MCF 10A (cell line): ENCODE measurements around the gene TMPRSS11A. TPM values are rescaled to one million over a fixed set of nuclear protein-coding genes. Genes with fewer than 3 reads are reported as not detected.

Source experiments
- BruUV-seq: library from RNA; stranded (reverse); fragments of 400-500 nt; replicated peaks from 2 replicates; lab custom pipeline; 2021; lab: Mats Ljungman, UMichigan
- CTCF ChIA-PET: fragments of 300-600 bp; sonication (Branson Sonifier 250); formaldehyde crosslinking; extraction: SDS; loops from one replicate; lab custom pipeline; 2021; ENCODE audit warnings: antibody characterized with exemption, inconsistent platforms; lab: Yijun Ruan, JAX
- POLR2A ChIA-PET: fragments of 300-600, 350-650 bp; sonication (Branson Sonifier 250); formaldehyde crosslinking; extraction: SDS; loops from one replicate; lab custom pipeline; 2020; ENCODE audit warnings: antibody characterized with exemption, inconsistent platforms; lab: Yijun Ruan, JAX
- DNase-seq: peaks from one replicate; pipeline ENCODE4 v3.0.0-alpha.2; 2018; ENCODE audit not compliant: unreplicated experiment
- H3K27ac Mint-ChIP-seq: one replicate; pipeline ENCODE4 v1.8.0; 2022; ENCODE audit warnings: mild to moderate bottlenecking, low read depth, mixed read lengths; ENCODE audit not compliant: unreplicated experiment
- H3K27me3 Mint-ChIP-seq: one replicate; pipeline ENCODE4 v1.8.0; 2022; ENCODE audit warnings: mixed read lengths; ENCODE audit not compliant: insufficient read depth, unreplicated experiment
- H3K36me3 Mint-ChIP-seq: one replicate; pipeline ENCODE4 v1.8.0; 2022; ENCODE audit warnings: mild to moderate bottlenecking, moderate library complexity, mixed read lengths; ENCODE audit not compliant: insufficient read depth, unreplicated experiment
- H3K4me1 Mint-ChIP-seq: one replicate; pipeline ENCODE4 v1.8.0; 2022; ENCODE audit warnings: mixed read lengths; ENCODE audit not compliant: insufficient read depth, unreplicated experiment
- H3K4me3 Mint-ChIP-seq: one replicate; pipeline ENCODE4 v1.8.0; 2022; ENCODE audit warnings: mild to moderate bottlenecking, moderate library complexity, mixed read lengths; ENCODE audit not compliant: unreplicated experiment
- H3K9me3 Mint-ChIP-seq: one replicate; pipeline ENCODE4 v1.8.0; 2022; ENCODE audit warnings: mixed read lengths; ENCODE audit not compliant: unreplicated experiment
- CTCF ChIP-seq: fragments of 200-600 bp; IDR thresholded peaks from one replicate; pipeline ENCODE4 v1.8.0; 2022; ENCODE audit warnings: antibody characterized with exemption, mild to moderate bottlenecking; ENCODE audit not compliant: unreplicated experiment
- intact Hi-C: fragments of 100-400 bp; cut with micrococcal nuclease; formaldehyde crosslinking; loops from 2 replicates; pipeline ENCODE4 v1.14.1; 2022
- total RNA-seq: library from RNA; stranded (reverse); gene quantifications from 2 replicates; pipeline ENCODE4 v1.2.3, GENCODE V29; 2022

Gene TMPRSS11A
- total RNA-seq, 1 experiment from 2014 or later = not detected

- no TSS peak for BruUV-seq
- intact Hi-C loops = no loop called here
- POLR2A ChIA-PET = no interaction called here
- CTCF ChIA-PET = no interaction called here
- H3K4me3 Mint-ChIP-seq = no peak overlapping the region
- no peaks in the 10 kb centered on the region for H3K36me3 Mint-ChIP-seq
- no peak for TF ChIP-seq CTCF
- no peaks in the 10 kb centered on the region for H3K27me3 Mint-ChIP-seq
- DNase-seq = no peak
- H3K9me3 Mint-ChIP-seq = no peaks in the 10 kb centered on the region
- H3K4me1 Mint-ChIP-seq = no peaks in the 10 kb centered on the region
- H3K27ac Mint-ChIP-seq = no peak overlapping the region
Observed at GRCh38 chr4:67954890-67955289, 8.4 kb downstream of the TMPRSS11A start.

- no peak for DNase-seq
- intact Hi-C loops = no loop called here
- no peak for TF ChIP-seq CTCF
- H3K9me3 Mint-ChIP-seq = no peaks in the 10 kb centered on the region
- no peaks in the 10 kb centered on the region for H3K27me3 Mint-ChIP-seq
- no TSS peak for BruUV-seq
- no peak overlapping the region for H3K4me3 Mint-ChIP-seq
- H3K4me1 Mint-ChIP-seq = no peaks in the 10 kb centered on the region
- no peaks in the 10 kb centered on the region for H3K36me3 Mint-ChIP-seq
- POLR2A ChIA-PET = no interaction called here
- CTCF ChIA-PET = no interaction called here
- no peak overlapping the region for H3K27ac Mint-ChIP-seq
Observed at GRCh38 chr4:67941074-67941473, 22.2 kb downstream of the TMPRSS11A start.

GRCh38 chr4:67940506-67940905 is 22.8 kb downstream of the TMPRSS11A start:
- Mint-ChIP-seq H3K27ac (no peak overlapping the region), H3K9me3 (no peaks in the 10 kb centered on the region), H3K4me1 (no peaks in the 10 kb centered on the region), H3K4me3 (no peak overlapping the region), H3K36me3 (no peaks in the 10 kb centered on the region), H3K27me3 (no peaks in the 10 kb centered on the region)
- ChIA-PET CTCF (no interaction called here), POLR2A (no interaction called here)
- intact Hi-C loops = no loop called here
- BruUV-seq = no TSS peak
- no peak for DNase-seq
- TF ChIP-seq CTCF = no peak

GRCh38 chr4:67939195-67939594 is 24.1 kb downstream of the TMPRSS11A start:
- Mint-ChIP-seq H3K9me3 (no peaks in the 10 kb centered on the region), H3K36me3 (no peaks in the 10 kb centered on the region), H3K4me1 (no peaks in the 10 kb centered on the region), H3K27ac (no peak overlapping the region), H3K27me3 (no peaks in the 10 kb centered on the region), H3K4me3 (no peak overlapping the region)
- no TSS peak for BruUV-seq
- intact Hi-C loops = no loop called here
- POLR2A ChIA-PET = no interaction called here
- TF ChIP-seq CTCF = no peak
- CTCF ChIA-PET = no interaction called here
- DNase-seq = no peak
